A673 (cell line): Measurements from ENCODE around the gene ITIH2.

Source experiments
- EZH2 ChIP-seq: fragments of 200-600 bp; sonication (generic); IDR thresholded peaks from 2 replicates; pipeline ENCODE4 v1.6.1; 2017; ENCODE audit warnings: borderline replicate concordance, low read depth, mild to moderate bottlenecking, mixed read lengths, antibody characterized with exemption, low read length; ENCODE audit not compliant: poor library complexity, severe bottlenecking
- TF ChIP-seq, protein P1 (sequence below): fragments of 300-800, 200-600 bp; sonication (generic); conservative IDR thresholded peaks from 2 replicates; pipeline ENCODE4 v1.5.1; 2017; ENCODE audit warnings: low read depth, mild to moderate bottlenecking, antibody characterized with exemption, low read length, moderate library complexity, mixed read lengths

DNA sequence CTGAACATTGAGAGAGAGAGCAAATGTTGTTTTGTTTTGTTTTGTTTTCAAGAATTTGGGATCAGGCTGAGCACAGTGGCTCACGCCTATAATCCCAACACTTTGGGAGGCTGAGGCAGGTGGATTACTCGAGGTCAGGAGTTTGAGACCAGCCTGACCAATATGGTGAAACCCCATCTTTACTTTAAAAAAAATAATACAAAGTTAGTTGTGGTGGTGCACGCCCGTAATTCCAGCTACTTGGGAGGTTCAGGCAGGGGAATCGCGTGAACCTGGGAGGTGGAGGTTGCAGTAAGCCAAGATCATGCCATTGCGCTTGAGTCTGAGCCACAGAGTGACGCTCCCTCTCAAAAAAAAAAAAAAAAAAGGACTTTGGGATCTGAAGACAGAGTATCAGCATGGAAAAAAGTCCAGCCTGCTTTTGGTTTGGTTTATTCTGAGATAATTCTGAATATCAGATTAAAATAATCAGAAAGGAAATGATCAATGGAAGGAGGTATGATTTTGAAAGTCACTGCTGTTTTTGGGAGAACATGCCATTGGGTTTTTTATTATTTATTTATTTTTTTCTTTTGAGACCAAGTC, 1.9 kb upstream of the ITIH2 start:
- TF ChIP-seq EZH2 = no peak
- TF ChIP-seq, protein P1, sequence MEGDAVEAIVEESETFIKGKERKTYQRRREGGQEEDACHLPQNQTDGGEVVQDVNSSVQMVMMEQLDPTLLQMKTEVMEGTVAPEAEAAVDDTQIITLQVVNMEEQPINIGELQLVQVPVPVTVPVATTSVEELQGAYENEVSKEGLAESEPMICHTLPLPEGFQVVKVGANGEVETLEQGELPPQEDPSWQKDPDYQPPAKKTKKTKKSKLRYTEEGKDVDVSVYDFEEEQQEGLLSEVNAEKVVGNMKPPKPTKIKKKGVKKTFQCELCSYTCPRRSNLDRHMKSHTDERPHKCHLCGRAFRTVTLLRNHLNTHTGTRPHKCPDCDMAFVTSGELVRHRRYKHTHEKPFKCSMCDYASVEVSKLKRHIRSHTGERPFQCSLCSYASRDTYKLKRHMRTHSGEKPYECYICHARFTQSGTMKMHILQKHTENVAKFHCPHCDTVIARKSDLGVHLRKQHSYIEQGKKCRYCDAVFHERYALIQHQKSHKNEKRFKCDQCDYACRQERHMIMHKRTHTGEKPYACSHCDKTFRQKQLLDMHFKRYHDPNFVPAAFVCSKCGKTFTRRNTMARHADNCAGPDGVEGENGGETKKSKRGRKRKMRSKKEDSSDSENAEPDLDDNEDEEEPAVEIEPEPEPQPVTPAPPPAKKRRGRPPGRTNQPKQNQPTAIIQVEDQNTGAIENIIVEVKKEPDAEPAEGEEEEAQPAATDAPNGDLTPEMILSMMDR = no peak
